ENCODE results near the gene LHFPL4. TPM values are rescaled to one million over a fixed set of nuclear protein-coding genes. Genes with fewer than 3 reads are reported as not detected.

LHFPL4 gene
- total and polyA plus RNA-seq, 2 of the 13 experiments (the other 11 are each of a cell fraction or from before 2014, with no cell fraction given), result 0.02 to 0.03 TPM

DNA sequence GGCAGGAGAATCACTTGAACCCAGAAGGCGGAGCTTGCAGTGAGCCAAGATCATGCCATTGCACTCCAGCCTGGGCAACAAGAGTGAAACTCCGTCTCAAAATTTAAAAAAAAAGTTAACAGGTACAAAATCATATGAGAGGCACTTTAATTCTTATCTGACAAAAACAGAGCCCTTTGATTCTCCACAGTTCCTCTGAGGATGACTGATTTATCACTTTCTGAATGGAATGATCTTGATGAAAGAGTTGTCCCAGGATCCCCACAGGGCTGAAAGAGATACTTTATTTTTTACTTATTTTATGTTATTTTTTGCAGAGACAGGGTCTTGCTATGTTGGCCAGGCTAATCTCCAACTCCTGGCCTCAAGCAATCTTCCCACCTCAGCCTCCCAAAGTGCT, 4.0 kb downstream of the LHFPL4 start:
- TF ChIP-seq THAP11 (CRISPR knock-in tag; IDR thresholded peaks at IDR 0.05), result no peak
- TF ChIP-seq, protein P1, sequence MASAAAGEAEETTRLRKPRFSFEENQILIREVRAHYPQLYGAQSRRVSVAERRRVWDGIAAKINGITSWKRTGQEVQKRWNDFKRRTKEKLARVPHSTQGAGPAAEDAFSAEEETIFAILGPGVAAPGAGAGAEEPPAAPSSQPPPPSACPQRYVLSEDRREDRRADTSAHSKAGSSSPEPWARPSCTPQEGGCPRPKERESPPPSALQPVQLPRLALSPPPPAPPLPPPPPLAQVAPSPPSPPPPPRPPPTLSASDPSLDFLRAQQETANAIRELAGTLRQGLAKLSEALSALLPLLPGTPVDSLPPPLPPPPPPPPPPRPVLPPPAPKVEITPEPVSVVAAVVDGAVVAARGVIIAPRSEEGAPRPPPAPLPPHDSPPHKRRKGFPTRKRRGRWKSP (CRISPR knock-in tag; IDR thresholded peaks at IDR 0.05), result no peak
- TF ChIP-seq IRX3 (CRISPR knock-in tag; IDR thresholded peaks at IDR 0.05; ENCODE audit: borderline replicate concordance, low read depth), result no peak
- TF ChIP-seq, protein P2, sequence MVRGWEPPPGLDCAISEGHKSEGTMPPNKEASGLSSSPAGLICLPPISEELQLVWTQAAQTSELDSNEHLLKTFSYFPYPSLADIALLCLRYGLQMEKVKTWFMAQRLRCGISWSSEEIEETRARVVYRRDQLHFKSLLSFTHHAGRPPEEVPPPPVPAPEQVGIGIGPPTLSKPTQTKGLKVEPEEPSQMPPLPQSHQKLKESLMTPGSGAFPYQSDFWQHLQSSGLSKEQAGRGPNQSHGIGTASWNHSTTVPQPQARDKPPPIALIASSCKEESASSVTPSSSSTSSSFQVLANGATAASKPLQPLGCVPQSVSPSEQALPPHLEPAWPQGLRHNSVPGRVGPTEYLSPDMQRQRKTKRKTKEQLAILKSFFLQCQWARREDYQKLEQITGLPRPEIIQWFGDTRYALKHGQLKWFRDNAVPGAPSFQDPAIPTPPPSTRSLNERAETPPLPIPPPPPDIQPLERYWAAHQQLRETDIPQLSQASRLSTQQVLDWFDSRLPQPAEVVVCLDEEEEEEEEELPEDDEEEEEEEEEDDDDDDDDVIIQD (CRISPR knock-in tag; IDR thresholded peaks at IDR 0.05; ENCODE audit: low read depth), result no peak
- no peak for TF ChIP-seq ZNF747 (CRISPR knock-in tag; IDR thresholded peaks at IDR 0.05; ENCODE audit: borderline replicate concordance)
- TF ChIP-seq ZNF557 (CRISPR knock-in tag; IDR thresholded peaks at IDR 0.05), result no peak
- TF ChIP-seq SPEN (CRISPR knock-in tag; IDR thresholded peaks at IDR 0.05; ENCODE audit: low read depth), result no peak
- TF ChIP-seq ZSCAN22 (CRISPR knock-in tag; IDR thresholded peaks at IDR 0.05), result no peak
- TF ChIP-seq IRF2 (CRISPR knock-in tag; IDR thresholded peaks at IDR 0.05), result no peak
- TF ChIP-seq ZZZ3 (CRISPR knock-in tag; IDR thresholded peaks at IDR 0.05; ENCODE audit: borderline replicate concordance), result no peak
- TF ChIP-seq PHF21A (CRISPR knock-in tag; IDR thresholded peaks at IDR 0.05), result no peak
- no peak for TF ChIP-seq ZNF546 (CRISPR knock-in tag; conservative IDR thresholded peaks at IDR 0.05)
- Histone ChIP-seq H3K27ac (ENCODE audit: extremely low read length, insufficient read depth, low read length) (no peak overlapping the region), H3K27me3 (ENCODE audit: control insufficient read depth in 1 of 2, insufficient read depth in 2 of 2, low read length in 2 of 2) (peaks cover 4 to 30% of the 10 kb centered on the region in 2 experiments; a peak in 4 of 5 replicates), H3K4me3 (replicated peaks in 1 of 3; ENCODE audit: insufficient read depth in 1 of 3, low read depth in 2 of 3, low read length in 3 of 3) (no peak overlapping the region), H3K36me3 (replicated peaks in 1 of 2; ENCODE audit: control insufficient read depth in 1 of 2, insufficient read depth in 2 of 2, low read length in 2 of 2) (no peaks in the 10 kb centered on the region), H3K4me1 (ENCODE audit: insufficient read depth, low read length) (no peaks in the 10 kb centered on the region), H3K9ac (ENCODE audit: insufficient read depth, low read depth, low read length) (no peak overlapping the region), H3K4me2 (ENCODE audit: low read depth, low read length) (no peak overlapping the region), H4K20me1 (ENCODE audit: insufficient read depth, low read length) (no peaks in the 10 kb centered on the region), H3K9me3 (ENCODE audit: low read length) (no peaks in the 10 kb centered on the region), H3K79me2 (ENCODE audit: insufficient read depth, low read length) (no peaks in the 10 kb centered on the region), H2AFZ (ENCODE audit: low read length) (no peak overlapping the region)
- ATAC-seq (no peak), FAIRE-seq (no peak), DNase-seq (ENCODE audit: low spot score) (no peak)
- 30% methylated on average over 2 of the region's 2 CpGs for WGBS (ENCODE audit: low lambda C conversion rate)
- intact Hi-C loops (cut with micrococcal nuclease; ENCODE audit: unreplicated experiment) (no loop called here), in situ Hi-C loops (cut with HindIII; ENCODE audit: extremely low pct_ligation_motif_present, low pct_unique_long_range_greater_than_20kb) (no loop called here)
- POLR2A ChIA-PET, result no interaction called here
- CTCF ChIA-PET (ENCODE audit: low intra/inter-chr PET ratio, low total read pairs), result no interaction called here
- BruUV-seq (replicated peaks), result no TSS peak

All from HepG2 (cell line).